Astrocyte (in vitro differentiated cells and primary cell): ENCODE measurements around the gene MTMR11. TPM values are rescaled to one million over a fixed set of nuclear protein-coding genes. Genes with fewer than 3 reads are reported as not detected.

Experiments
- DNase-seq: peaks from one replicate; pipeline ENCODE4 v3.0.0-alpha.2; 2010; ENCODE audit warnings: low read depth
- FAIRE-seq: peaks from 2 replicates; lab custom pipeline; 2011; peaks lifted over from hg19 to GRCh38; lab: Jason Lieb, UNC
- H2AFZ ChIP-seq: 2 replicates; pipeline ENCODE4 v1.6.0; 2012; ENCODE audit warnings: low read depth, low read length, inconsistent platforms
- H3K27ac ChIP-seq: 2 replicates; pipeline ENCODE4 v1.5.1; 2011; ENCODE audit warnings: low read depth, low read length, inconsistent platforms
- H3K27me3 ChIP-seq: 2 replicates; pipeline ENCODE4 v1.6.0; 2011; ENCODE audit warnings: low read length, inconsistent platforms; ENCODE audit not compliant: insufficient read depth
- H3K36me3 ChIP-seq: 2 replicates; pipeline ENCODE4 v1.5.1; 2011; ENCODE audit warnings: low read length, inconsistent platforms; ENCODE audit not compliant: insufficient read depth
- H3K4me1 ChIP-seq: 2 replicates; pipeline ENCODE4 v1.5.1; 2011; ENCODE audit warnings: low read length, inconsistent platforms; ENCODE audit not compliant: insufficient read depth
- H3K4me2 ChIP-seq: 2 replicates; pipeline ENCODE4 v1.6.0; 2012; ENCODE audit warnings: low read length, inconsistent platforms
- H3K4me3 ChIP-seq: 2 replicates; pipeline ENCODE4 v1.5.1; 2011; ENCODE audit warnings: low read depth, mild to moderate bottlenecking, low read length, inconsistent platforms; ENCODE audit not compliant: insufficient read depth
- H3K79me2 ChIP-seq: 2 replicates; pipeline ENCODE4 v1.6.0; 2012; ENCODE audit warnings: mild to moderate bottlenecking, low read length, inconsistent platforms; ENCODE audit not compliant: insufficient read depth
- H3K9ac ChIP-seq: 2 replicates; pipeline ENCODE4 v1.6.0; 2012; ENCODE audit warnings: mild to moderate bottlenecking, low read length, inconsistent platforms
- H3K9me3 ChIP-seq: 2 replicates; pipeline ENCODE4 v1.5.1; 2012; ENCODE audit warnings: low read depth, mild to moderate bottlenecking, low read length, inconsistent platforms; ENCODE audit not compliant: insufficient read depth
- H4K20me1 ChIP-seq: 2 replicates; pipeline ENCODE4 v1.6.0; 2012; ENCODE audit warnings: low read length, inconsistent platforms; ENCODE audit not compliant: insufficient read depth
- H3K27ac Mint-ChIP-seq: one replicate; pipeline ENCODE4 v1.8.0; 2021; ENCODE audit warnings: mild to moderate bottlenecking, mixed read lengths; ENCODE audit not compliant: unreplicated experiment
- H3K27me3 Mint-ChIP-seq: one replicate; pipeline ENCODE4 v1.8.0; 2021; ENCODE audit warnings: low read depth, mixed read lengths; ENCODE audit not compliant: unreplicated experiment
- H3K36me3 Mint-ChIP-seq: one replicate; pipeline ENCODE4 v1.8.0; 2021; ENCODE audit warnings: low read depth, mixed read lengths; ENCODE audit not compliant: unreplicated experiment
- H3K4me1 Mint-ChIP-seq: one replicate; pipeline ENCODE4 v1.8.0; 2021; ENCODE audit warnings: low read depth, mixed read lengths; ENCODE audit not compliant: unreplicated experiment
- H3K4me3 Mint-ChIP-seq: one replicate; pipeline ENCODE4 v1.8.0; 2021; ENCODE audit warnings: mild to moderate bottlenecking, moderate library complexity, mixed read lengths; ENCODE audit not compliant: unreplicated experiment
- H3K9me3 Mint-ChIP-seq: one replicate; pipeline ENCODE4 v1.8.0; 2021; ENCODE audit warnings: mild to moderate bottlenecking, mixed read lengths; ENCODE audit not compliant: unreplicated experiment
- CTCF ChIP-seq: IDR thresholded peaks from 2 replicates; pipeline ENCODE4 v1.5.1; 2011; ENCODE audit warnings: low read depth, mild to moderate bottlenecking, inconsistent platforms, low read length, moderate library complexity; ENCODE audit not compliant: insufficient read depth
- EZH2 ChIP-seq: IDR thresholded peaks from 2 replicates; pipeline ENCODE4 v1.6.1; 2012; ENCODE audit warnings: mild to moderate bottlenecking, low read length, inconsistent platforms; ENCODE audit not compliant: insufficient read depth
- total RNA-seq: library from RNA; stranded (reverse); gene quantifications from 2 replicates; pipeline ENCODE4 v1.2.1, GENCODE V29; 2021

MTMR11 gene
- total RNA-seq, 1 donor from 2014 or later = 5.0 TPM

- TF ChIP-seq CTCF (no peak), EZH2 (no peak)
- peaks cover 2% of the 10 kb centered on the region for H3K27me3 Mint-ChIP-seq
These were observed 22.1 kb downstream of the MTMR11 start for GRCh38 chr1:149914545-149914944.

GRCh38 chr1:149906570-149907075 lies 30.1 kb downstream of the MTMR11 start:
- Histone ChIP-seq H3K27me3 (no peaks in the 10 kb centered on the region), H3K9me3 (no peaks in the 10 kb centered on the region), H3K79me2 (no peaks in the 10 kb centered on the region), H3K27ac (no peak overlapping the region), H3K4me3 (no peak overlapping the region), H3K4me1 (no peaks in the 10 kb centered on the region), H3K4me2 (no peak overlapping the region), H3K36me3 (peaks cover 6% of the 10 kb centered on the region), H3K9ac (no peak overlapping the region), H2AFZ (no peak overlapping the region), H4K20me1 (no peaks in the 10 kb centered on the region)
- H3K36me3 Mint-ChIP-seq = peaks cover 17% of the 10 kb centered on the region
- FAIRE-seq (no peak), DNase-seq (no peak)
- TF ChIP-seq CTCF (no peak), EZH2 (no peak)
- H3K27ac Mint-ChIP-seq = no peak overlapping the region
- H3K4me3 Mint-ChIP-seq = no peak overlapping the region
- no peaks in the 10 kb centered on the region for H3K9me3 Mint-ChIP-seq
- no peaks in the 10 kb centered on the region for H3K27me3 Mint-ChIP-seq
- H3K4me1 Mint-ChIP-seq = no peaks in the 10 kb centered on the region

More at GRCh38 chr1:149914545-149914944, 22.1 kb downstream of the MTMR11 start:
- Mint-ChIP-seq H3K36me3 (peaks cover 13% of the 10 kb centered on the region), H3K9me3 (no peaks in the 10 kb centered on the region), H3K4me3 (no peak overlapping the region), H3K27ac (no peak overlapping the region), H3K4me1 (peaks cover 5% of the 10 kb centered on the region)
- H3K9me3 ChIP-seq = no peaks in the 10 kb centered on the region
- H3K27me3 ChIP-seq = no peaks in the 10 kb centered on the region
- H2AFZ ChIP-seq = no peak overlapping the region
- no peak overlapping the region for H3K27ac ChIP-seq
- no peak overlapping the region for H3K4me3 ChIP-seq
- no peak overlapping the region for H3K9ac ChIP-seq
- no peaks in the 10 kb centered on the region for H4K20me1 ChIP-seq
- peaks cover 4% of the 10 kb centered on the region for H3K79me2 ChIP-seq
- no peaks in the 10 kb centered on the region for H3K36me3 ChIP-seq
- no peak for DNase-seq
- FAIRE-seq = no peak
- peaks cover 8% of the 10 kb centered on the region for H3K4me1 ChIP-seq
- H3K4me2 ChIP-seq = no peak overlapping the region

- H3K4me1 Mint-ChIP-seq = peaks cover 2% of the 10 kb centered on the region
- Histone ChIP-seq H4K20me1 (no peaks in the 10 kb centered on the region), H3K27ac (no peak overlapping the region), H3K4me1 (peaks cover 11% of the 10 kb centered on the region), H3K9ac (no peak overlapping the region), H3K79me2 (no peaks in the 10 kb centered on the region), H3K27me3 (no peaks in the 10 kb centered on the region), H2AFZ (no peak overlapping the region), H3K4me2 (no peak overlapping the region), H3K36me3 (peaks cover 6% of the 10 kb centered on the region), H3K9me3 (no peaks in the 10 kb centered on the region), H3K4me3 (no peak overlapping the region)
- H3K27ac Mint-ChIP-seq = no peak overlapping the region
- no peaks in the 10 kb centered on the region for H3K27me3 Mint-ChIP-seq
- peaks cover 15% of the 10 kb centered on the region for H3K36me3 Mint-ChIP-seq
- no peak for FAIRE-seq
- no peak for DNase-seq
- TF ChIP-seq CTCF (no peak), EZH2 (no peak)
- H3K9me3 Mint-ChIP-seq = no peaks in the 10 kb centered on the region
- no peak overlapping the region for H3K4me3 Mint-ChIP-seq
These were observed 32.7 kb downstream of the MTMR11 start for GRCh38 chr1:149903836-149904491.
